ENCODE data around the gene LRIG2. TPM values are rescaled to one million over a fixed set of nuclear protein-coding genes. Genes with fewer than 3 reads are reported as not detected.
"Not testable (repeated sequence)": the region's sequence is repeated elsewhere in the genome, so short reads cannot be mapped to it uniquely, and the experiment has no call there.

Gene LRIG2
- total RNA-seq, 2 donors from 2014 or later = 11.5 to 14.1 TPM

GRCh38 chr1:113146242-113147072 lies 73.5 kb downstream of the LRIG2 start:
- intact Hi-C loops (cut with DNase I) = loop anchor here in 1 of 2 donors (10.0 kb wide), 1 partner anchor 528 kb away; no protein-coding TSS in a partner anchor
- no peak for DNase-seq (ENCODE audit: low spot score)

GRCh38 chr1:113147073-113147625 lies 74.2 kb downstream of the LRIG2 start:
- intact Hi-C loops (cut with DNase I) = loop anchor here in 1 of 2 donors (10.0 kb wide), 1 partner anchor 528 kb away; no protein-coding TSS in a partner anchor
- DNase-seq (ENCODE audit: low spot score) = no peak

- no peak for DNase-seq (ENCODE audit: low spot score)
- intact Hi-C loops (cut with DNase I) = loop anchor here in 1 of 2 donors (10.0 kb wide), 1 partner anchor 527 kb away; no protein-coding TSS in a partner anchor
These were observed 74.8 kb downstream of the LRIG2 start for GRCh38 chr1:113147826-113148225.

GRCh38 chr1:113150494-113150893 lies 77.5 kb downstream of the LRIG2 start:
- intact Hi-C loops (cut with DNase I); DNase-seq (ENCODE audit: low spot score): not testable (repeated sequence)

- intact Hi-C loops (cut with DNase I) = no loop called here
- DNase-seq (ENCODE audit: low spot score) = no peak
These were observed 80.3 kb downstream of the LRIG2 start for GRCh38 chr1:113153116-113153803.

- intact Hi-C loops (cut with DNase I) = no loop called here
- no peak for DNase-seq (ENCODE audit: low spot score)
These were observed 83.4 kb downstream of the LRIG2 start for GRCh38 chr1:113156368-113156767.

GRCh38 chr1:113158743-113159142 lies 85.7 kb downstream of the LRIG2 start:
- DNase-seq (ENCODE audit: low spot score); intact Hi-C loops (cut with DNase I): not testable (repeated sequence)

- no peak for DNase-seq (ENCODE audit: low spot score)
- intact Hi-C loops (cut with DNase I) = no loop called here
These were observed 93.5 kb downstream of the LRIG2 start for GRCh38 chr1:113166473-113166872.

- no peak for DNase-seq (ENCODE audit: low spot score)
- intact Hi-C loops (cut with DNase I) = no loop called here
These were observed 95.9 kb downstream of the LRIG2 start for GRCh38 chr1:113168946-113169345.

GRCh38 chr1:113169591-113169990 lies 96.6 kb downstream of the LRIG2 start:
- intact Hi-C loops (cut with DNase I) = no loop called here
- DNase-seq (ENCODE audit: low spot score) = no peak

- intact Hi-C loops (cut with DNase I) = no loop called here
- DNase-seq (ENCODE audit: low spot score) = no peak
These were observed 97.5 kb downstream of the LRIG2 start for GRCh38 chr1:113170519-113170918.

- intact Hi-C loops (cut with DNase I) = no loop called here
- no peak for DNase-seq (ENCODE audit: low spot score)
These were observed 105.1 kb downstream of the LRIG2 start for GRCh38 chr1:113178106-113178505.

GRCh38 chr1:113178522-113178921 lies 105.5 kb downstream of the LRIG2 start:
- intact Hi-C loops (cut with DNase I) = no loop called here

More at GRCh38 chr1:113178522-113178921, 105.5 kb downstream of the LRIG2 start:
- no peak for DNase-seq (ENCODE audit: low spot score)

Other genes with a start within 250 kb of the LRIG2 start
- gene SLC16A1, start 117.0 kb upstream of the LRIG2 start, total RNA-seq = 10 to 100 TPM; 34.0 to 39.7 TPM